Common myeloid progenitor, CD34-positive (primary cell): ENCODE results near the gene RAB37.
A peak's percentile ranks its signal among the peaks of the same experiment; 100 is the strongest.

ENCODE experiments used
- CTCF ChIA-PET: fragments of 350-600 bp; sonication (Branson Sonifier 250); formaldehyde crosslinking; loops from one replicate; lab custom pipeline; 2021; ENCODE audit warnings: antibody characterized with exemption; lab: Charles Lee
- POLR2A ChIA-PET: fragments of 350-600 bp; sonication (Branson Sonifier 250); formaldehyde crosslinking; loops from one replicate; lab custom pipeline; 2021; ENCODE audit warnings: antibody characterized with exemption; lab: Charles Lee
- DNase-seq, 3 donors: peaks; one replicate each; pipeline versions ENCODE4 v3.0.0 to v3.0.0-alpha.2; 2013
- H3K27ac ChIP-seq, 2 experiments: 1 replicate in 1 of 2; 2 replicates in 1 of 2; pipeline ENCODE4 v1.7.0; 2013; ENCODE audit warnings: inconsistent platforms in 2 of 2, low read length in 2 of 2, mild to moderate bottlenecking in 2 of 2, low read depth in 1 of 2, moderate library complexity in 1 of 2; ENCODE audit not compliant: severe bottlenecking in 2 of 2, insufficient read depth in 1 of 2, poor library complexity in 1 of 2
- H3K27me3 ChIP-seq, 5 experiments: replicated peaks in 2 of 5; 1 replicate in 3 of 5; 2 replicates in 2 of 5; pipeline versions ENCODE4 v1.6.1 to v1.7.0; 2013; ENCODE audit warnings: low read length in 4 of 5, mild to moderate bottlenecking in 2 of 5, moderate library complexity in 2 of 5, inconsistent platforms in 1 of 5; ENCODE audit not compliant: insufficient read depth in 5 of 5, control insufficient read depth in 4 of 5
- H3K36me3 ChIP-seq, 4 experiments: 1 replicate in 2 of 4; 2 replicates in 2 of 4; pipeline versions ENCODE4 v1.6.1 to v1.7.0; 2013; ENCODE audit warnings: low read length in 3 of 4, control low read depth in 1 of 4, mild to moderate bottlenecking in 1 of 4; ENCODE audit not compliant: control insufficient read depth in 4 of 4, insufficient read depth in 4 of 4
- H3K4me1 ChIP-seq, 4 experiments: 1 replicate in 3 of 4; 2 replicates in 1 of 4; pipeline versions ENCODE4 v1.6.1 to v1.7.1; 2013; ENCODE audit warnings: low read length in 3 of 4, mild to moderate bottlenecking in 3 of 4, control low read depth in 1 of 4, inconsistent platforms in 1 of 4, moderate library complexity in 1 of 4; ENCODE audit not compliant: control insufficient read depth in 4 of 4, insufficient read depth in 4 of 4; ENCODE audit errors: control extremely low read depth in 1 of 4
- H3K4me3 ChIP-seq, 7 experiments: 1 replicate in 4 of 7; 2 replicates in 3 of 7; pipeline versions ENCODE4 v1.5.1 to v1.7.0; 2013; ENCODE audit warnings: mild to moderate bottlenecking in 7 of 7, low read length in 6 of 7, moderate library complexity in 6 of 7, inconsistent platforms in 2 of 7, low read depth in 2 of 7, control low read depth in 1 of 7; ENCODE audit not compliant: insufficient read depth in 4 of 7, control insufficient read depth in 1 of 7; ENCODE audit errors: extremely low read depth in 1 of 7
- H3K9me3 ChIP-seq, 5 experiments: 1 replicate in 4 of 5; 2 replicates in 1 of 5; pipeline versions ENCODE4 v1.6.1 to v1.7.1; 2013; ENCODE audit warnings: low read length in 4 of 5, mild to moderate bottlenecking in 2 of 5, inconsistent platforms in 1 of 5, low read depth in 1 of 5, moderate library complexity in 1 of 5; ENCODE audit not compliant: control insufficient read depth in 4 of 5, insufficient read depth in 2 of 5; ENCODE audit errors: control extremely low read depth in 1 of 5
- WGBS: methylation state at CpG from one replicate; pipeline ENCODE4 v1.1.5; 2013; ENCODE audit not compliant: insufficient coverage; 5-methylcytosine and 5-hydroxymethylcytosine counted together

RAB37 gene

GRCh38 chr17:74778960-74779359 lies 41.9 kb downstream of the RAB37 start:
- peak overlapping the region; percentile 51 to 63 for H3K27ac ChIP-seq
- no peak overlapping the region for H3K4me3 ChIP-seq
- DNase-seq, result peak in 2 of 3 donors; percentile 45 to 51
- no peaks in the 10 kb centered on the region for H3K27me3 ChIP-seq
- CTCF ChIA-PET, result interaction anchor here (0.7 to 14.2 kb wide), 15 partner anchors 9 to 122 kb away, joined by 3 to 154 read pairs (median 7); partner anchors contain the start of genes NHERF1 and RAB37
- no peaks in the 10 kb centered on the region for H3K9me3 ChIP-seq
- WGBS, result 51% methylated on average over 5 of the region's 5 CpGs
- H3K4me1 ChIP-seq, result peaks cover 20 to 61% (median 48%) of the 10 kb centered on the region in 4 experiments
- POLR2A ChIA-PET, result interaction anchor here (1.2 to 2.2 kb wide), 5 partner anchors 8 to 41 kb away, joined by 5 to 14 read pairs (median 7); partner anchors contain the start of gene NHERF1
- peaks cover 0 to 9% (median 3%) of the 10 kb centered on the region in 4 experiments for H3K36me3 ChIP-seq

- no peak for DNase-seq
- H3K4me1 ChIP-seq, result peaks cover 20 to 66% (median 53%) of the 10 kb centered on the region in 4 experiments
- ChIA-PET CTCF (interaction anchor here (0.7 to 14.2 kb wide), 14 partner anchors 9 to 122 kb away, joined by 3 to 154 read pairs (median 8); partner anchors contain the start of genes NHERF1 and RAB37), POLR2A (interaction anchor here (0.9 to 2.2 kb wide), 6 partner anchors 9 to 42 kb away, joined by 3 to 14 read pairs (median 6); partner anchors contain the start of gene NHERF1)
- H3K27ac ChIP-seq, result peak overlapping the region; percentile 51 to 63
- H3K4me3 ChIP-seq, result peak overlapping the region in 2 of 7 experiments; percentile 20 to 38
- 71% methylated on average over 8 of the region's 8 CpGs for WGBS
- H3K36me3 ChIP-seq, result peaks cover 0 to 9% (median 2%) of the 10 kb centered on the region in 4 experiments
- H3K27me3 ChIP-seq, result no peaks in the 10 kb centered on the region
- H3K9me3 ChIP-seq, result no peaks in the 10 kb centered on the region
These were observed 42.4 kb downstream of the RAB37 start for GRCh38 chr17:74779501-74779900.

GRCh38 chr17:74779948-74780400 lies 42.9 kb downstream of the RAB37 start:
- Histone ChIP-seq H3K27me3 (no peaks in the 10 kb centered on the region), H3K4me1 (peaks cover 23 to 70% (median 58%) of the 10 kb centered on the region in 4 experiments), H3K27ac (peak overlapping the region; percentile 20 to 63), H3K9me3 (no peaks in the 10 kb centered on the region), H3K36me3 (peaks cover 0 to 11% (median 2%) of the 10 kb centered on the region in 4 experiments), H3K4me3 (peak overlapping the region in 2 of 7 experiments; percentile 20 to 38)
- 25% methylated on average over 10 of the region's 11 CpGs for WGBS
- POLR2A ChIA-PET, result interaction anchor here (0.8 to 2.2 kb wide), 6 partner anchors 9 to 42 kb away, joined by 3 to 14 read pairs (median 7); partner anchors contain the start of gene NHERF1
- DNase-seq, result peak; percentile 95 to 99 (median 98)
- CTCF ChIA-PET, result interaction anchor here (0.6 to 14.2 kb wide), 14 partner anchors 10 to 123 kb away, joined by 3 to 154 read pairs (median 8); partner anchors contain the start of genes NHERF1 and RAB37

GRCh38 chr17:74780443-74781238 lies 43.6 kb downstream of the RAB37 start:
- peak; percentile 65 to 82 (median 78) for DNase-seq
- Histone ChIP-seq H3K9me3 (no peaks in the 10 kb centered on the region), H3K36me3 (peaks cover 0 to 16% (median 2%) of the 10 kb centered on the region in 4 experiments), H3K27me3 (no peaks in the 10 kb centered on the region), H3K4me1 (peaks cover 21 to 70% (median 59%) of the 10 kb centered on the region in 4 experiments), H3K27ac (peak overlapping the region; percentile 20 to 30), H3K4me3 (peak overlapping the region in 1 of 7 experiments; percentile 24)
- CTCF ChIA-PET, result interaction anchor here (0.6 to 14.2 kb wide), 19 partner anchors 8 to 124 kb away, joined by 3 to 154 read pairs (median 6); partner anchors contain the start of genes NHERF1 and RAB37
- 51% methylated on average over 5 of the region's 7 CpGs for WGBS
- POLR2A ChIA-PET, result interaction anchor here (0.8 to 2.2 kb wide), 6 partner anchors 10 to 43 kb away, joined by 3 to 14 read pairs (median 7); partner anchors contain the start of gene NHERF1

GRCh38 chr17:74782571-74782970 lies 45.5 kb downstream of the RAB37 start:
- no peak for DNase-seq
- H3K4me1 ChIP-seq, result peaks cover 17 to 72% (median 61%) of the 10 kb centered on the region in 4 experiments
- ChIA-PET CTCF (interaction anchor here (0.8 to 14.2 kb wide), 9 partner anchors 9 to 129 kb away, joined by 3 to 154 read pairs (median 5); partner anchors contain the start of gene NHERF1), POLR2A (interaction anchor here (1.1 kb wide), 1 partner anchor 24 kb away, joined by 3 read pairs; no protein-coding TSS in a partner anchor)
- no peak overlapping the region for H3K4me3 ChIP-seq
- H3K27ac ChIP-seq, result no peak overlapping the region
- no peaks in the 10 kb centered on the region for H3K27me3 ChIP-seq
- 98% methylated on average over 5 of the region's 5 CpGs for WGBS
- H3K9me3 ChIP-seq, result no peaks in the 10 kb centered on the region
- H3K36me3 ChIP-seq, result peaks cover 0 to 16% (median 2%) of the 10 kb centered on the region in 4 experiments

- H3K9me3 ChIP-seq, result no peaks in the 10 kb centered on the region
- POLR2A ChIA-PET, result no interaction called here
- H3K36me3 ChIP-seq, result peaks cover 0 to 19% (median 4%) of the 10 kb centered on the region in 4 experiments
- H3K4me1 ChIP-seq, result peaks cover 12 to 55% (median 52%) of the 10 kb centered on the region in 4 experiments
- no peak overlapping the region for H3K27ac ChIP-seq
- 58% methylated on average over 4 of the region's 5 CpGs for WGBS
- H3K27me3 ChIP-seq, result no peaks in the 10 kb centered on the region
- peak in 2 of 3 donors; percentile 70 to 75 for DNase-seq
- H3K4me3 ChIP-seq, result no peak overlapping the region
- CTCF ChIA-PET, result interaction anchor here (0.8 to 3.1 kb wide), 12 partner anchors 9 to 127 kb away, joined by 3 to 19 read pairs (median 4); no protein-coding TSS in a partner anchor
These were observed 47.2 kb downstream of the RAB37 start for GRCh38 chr17:74784125-74784810.
